ENCODE measurements around the gene MZT2A. TPM values are rescaled to one million over a fixed set of nuclear protein-coding genes. Genes with fewer than 3 reads are reported as not detected.
A peak's percentile ranks its signal among the peaks of the same experiment; 100 is the strongest.
"Not testable (repeated sequence)": the region's sequence is repeated elsewhere in the genome, so short reads cannot be mapped to it uniquely, and the experiment has no call there.

Gene MZT2A
- total RNA-seq, 2 donors from 2014 or later: 173 to 176 TPM

- H3K36me3 ChIP-seq; intact Hi-C loops (cut with DNase I); H3K4me1 ChIP-seq (replicated peaks); H3K27ac ChIP-seq; H3K27me3 ChIP-seq (replicated peaks; ENCODE audit: insufficient read depth); H3K4me3 ChIP-seq; H3K9me3 ChIP-seq: not testable (repeated sequence)
- DNase-seq (ENCODE audit: low spot score): peak; percentile 56
- TF ChIP-seq CTCF (IDR thresholded peaks at IDR 0.05): peak in 3 of 4 experiments; percentile 21 to 39 (median 26)
- WGBS: 48% methylated on average over 11 of the region's 11 CpGs
Measured at GRCh38 chr2:131516621-131517020, 24.4 kb upstream of the MZT2A start.

GRCh38 chr2:131516011-131516410 lies 23.8 kb upstream of the MZT2A start:
- no peak for DNase-seq (ENCODE audit: low spot score)
- 86% methylated on average over 10 of the region's 10 CpGs for WGBS
- TF ChIP-seq POLR2A (IDR thresholded peaks at IDR 0.05) (no peak), POLR2AphosphoS5 (IDR thresholded peaks at IDR 0.05) (no peak), CTCF (IDR thresholded peaks at IDR 0.05) (no peak)
- Histone ChIP-seq H3K27ac (no peak overlapping the region), H3K36me3 (no peaks in the 10 kb centered on the region), H3K4me1 (replicated peaks) (no peaks in the 10 kb centered on the region), H3K27me3 (replicated peaks; ENCODE audit: insufficient read depth) (no peaks in the 10 kb centered on the region), H3K4me3 (no peak overlapping the region), H3K9me3 (no peaks in the 10 kb centered on the region)
- intact Hi-C loops (cut with DNase I): no loop called here

GRCh38 chr2:131515235-131515634 lies 23.0 kb upstream of the MZT2A start:
- H3K4me3 ChIP-seq; H3K27me3 ChIP-seq (replicated peaks; ENCODE audit: insufficient read depth); H3K4me1 ChIP-seq (replicated peaks); H3K27ac ChIP-seq; DNase-seq (ENCODE audit: low spot score); H3K36me3 ChIP-seq; intact Hi-C loops (cut with DNase I); H3K9me3 ChIP-seq: not testable (repeated sequence)
- 81% methylated on average over 12 of the region's 14 CpGs for WGBS

GRCh38 chr2:131514408-131515166 lies 22.4 kb upstream of the MZT2A start:
- H3K27ac ChIP-seq; intact Hi-C loops (cut with DNase I); H3K4me3 ChIP-seq; H3K9me3 ChIP-seq; DNase-seq (ENCODE audit: low spot score); H3K4me1 ChIP-seq (replicated peaks); H3K36me3 ChIP-seq; H3K27me3 ChIP-seq (replicated peaks; ENCODE audit: insufficient read depth): not testable (repeated sequence)
- 89% methylated on average over 15 of the region's 15 CpGs for WGBS

GRCh38 chr2:131511969-131512870 lies 20.0 kb upstream of the MZT2A start:
- H3K27me3 ChIP-seq (replicated peaks; ENCODE audit: insufficient read depth); H3K9me3 ChIP-seq; H3K4me3 ChIP-seq; H3K36me3 ChIP-seq; H3K4me1 ChIP-seq (replicated peaks); H3K27ac ChIP-seq; DNase-seq (ENCODE audit: low spot score); intact Hi-C loops (cut with DNase I): not testable (repeated sequence)
- WGBS: 91% methylated on average over 14 of the region's 17 CpGs

GRCh38 chr2:131511291-131511968 lies 19.2 kb upstream of the MZT2A start:
- WGBS: 82% methylated on average over 22 of the region's 22 CpGs
- not testable (repeated sequence) for H3K36me3 ChIP-seq

More at GRCh38 chr2:131511291-131511968, 19.2 kb upstream of the MZT2A start:
- H3K4me3 ChIP-seq; H3K4me1 ChIP-seq (replicated peaks); H3K9me3 ChIP-seq; H3K27ac ChIP-seq; DNase-seq (ENCODE audit: low spot score); H3K27me3 ChIP-seq (replicated peaks; ENCODE audit: insufficient read depth); intact Hi-C loops (cut with DNase I): not testable (repeated sequence)
